ENCODE results near the gene FBRS.

Gene FBRS

DNA sequence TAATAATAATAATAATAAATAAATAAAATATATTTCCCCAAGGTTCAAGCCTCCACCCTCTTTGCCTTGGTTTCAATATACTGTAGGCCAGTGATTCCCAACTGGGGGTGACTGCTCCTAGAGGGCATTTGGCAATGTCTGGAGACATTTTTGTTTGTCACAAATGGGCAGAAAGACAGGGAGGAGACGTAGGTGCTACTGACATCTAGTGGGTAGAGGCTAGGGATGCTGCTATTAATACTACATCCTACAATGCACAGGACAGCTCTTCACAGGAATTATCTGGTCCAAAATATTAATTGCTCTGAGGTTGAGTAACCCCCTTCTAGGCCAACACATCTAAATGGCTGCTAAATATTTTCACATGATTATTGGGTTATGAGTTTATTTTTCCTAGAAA is 20.3 kb upstream of the FBRS start:
- H3K27ac ChIP-seq = no peak overlapping the region
- H3K4me3 ChIP-seq = no peak overlapping the region

DNA sequence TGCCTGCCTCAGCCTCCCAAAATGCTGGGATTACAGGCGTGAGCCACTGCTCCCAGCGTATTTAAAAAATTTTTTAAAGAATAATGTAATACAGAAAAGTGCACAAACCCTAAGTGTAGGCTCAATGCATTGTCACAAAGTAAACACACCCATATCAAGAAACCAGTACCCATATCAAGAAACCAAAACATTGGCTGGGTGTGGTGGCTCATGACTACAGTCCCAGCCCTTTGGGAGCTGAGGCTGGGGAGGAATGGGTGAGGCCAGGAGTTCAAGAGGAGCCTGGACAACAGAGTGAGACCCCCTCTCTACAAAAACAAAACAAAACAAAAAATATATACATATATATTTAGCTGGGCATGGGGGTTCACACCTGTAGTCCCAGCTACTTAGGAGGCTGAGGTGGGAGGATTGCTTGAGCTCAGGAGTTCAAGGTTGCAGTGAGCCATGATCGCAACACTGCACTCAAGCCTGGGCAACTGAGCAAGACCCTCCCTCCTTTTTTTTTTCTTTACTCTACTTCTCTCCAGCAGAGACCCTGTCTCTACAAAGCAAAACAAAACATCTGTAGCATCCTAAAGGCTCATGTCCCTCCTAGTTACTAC is 16.8 kb upstream of the FBRS start:
- H3K4me3 ChIP-seq = no peak overlapping the region

DNA sequence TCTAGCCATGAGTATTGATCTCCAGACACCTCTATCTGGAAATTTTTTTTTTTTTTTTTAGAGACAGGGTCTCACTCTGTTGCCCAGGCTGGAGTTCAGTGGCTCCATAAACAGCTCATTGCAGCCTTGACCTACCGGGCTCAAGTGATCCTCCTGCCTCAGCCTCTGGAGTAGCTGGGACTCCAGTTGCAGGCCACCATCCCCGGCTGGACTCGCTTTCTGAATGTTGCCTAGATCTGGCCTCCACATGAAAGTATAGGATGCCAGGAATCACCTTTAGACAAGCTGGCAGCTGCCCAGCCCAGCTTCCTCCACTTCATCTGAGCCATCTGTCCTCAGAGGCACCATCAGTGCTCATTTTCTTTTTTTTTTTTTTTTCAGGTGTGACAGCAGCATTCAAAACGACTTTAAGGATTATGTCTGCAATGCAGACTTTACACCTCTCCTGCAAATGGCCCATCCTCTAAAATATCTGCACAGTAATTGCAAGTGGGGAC is 13.8 kb upstream of the FBRS start:
- Histone ChIP-seq H3K27ac (no peak overlapping the region), H3K4me3 (no peak overlapping the region)

More for the DNA sequence above, 16.8 kb upstream of the FBRS start:
- no peak overlapping the region for H3K27ac ChIP-seq

DNA sequence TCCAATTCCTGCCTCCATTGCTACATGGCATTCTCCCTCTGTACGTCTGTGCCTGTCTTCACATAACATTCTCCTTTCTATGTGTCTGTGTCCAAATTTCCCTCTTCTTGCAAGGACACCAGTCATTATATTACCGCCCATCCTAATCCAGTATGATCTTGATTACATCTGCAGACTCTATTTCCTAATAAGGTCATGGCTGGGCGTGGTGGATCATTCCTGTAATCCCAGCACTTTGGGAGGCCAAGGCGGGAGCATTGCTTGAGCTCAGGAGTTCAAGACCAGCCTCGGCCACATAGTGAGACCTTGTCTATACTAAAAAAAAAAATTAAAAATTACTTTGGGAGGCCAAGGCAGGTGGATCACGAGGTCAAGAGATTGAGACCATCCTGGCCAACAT is 12.5 kb upstream of the FBRS start:
- Histone ChIP-seq H3K4me3 (no peak overlapping the region), H3K27ac (no peak overlapping the region)

DNA sequence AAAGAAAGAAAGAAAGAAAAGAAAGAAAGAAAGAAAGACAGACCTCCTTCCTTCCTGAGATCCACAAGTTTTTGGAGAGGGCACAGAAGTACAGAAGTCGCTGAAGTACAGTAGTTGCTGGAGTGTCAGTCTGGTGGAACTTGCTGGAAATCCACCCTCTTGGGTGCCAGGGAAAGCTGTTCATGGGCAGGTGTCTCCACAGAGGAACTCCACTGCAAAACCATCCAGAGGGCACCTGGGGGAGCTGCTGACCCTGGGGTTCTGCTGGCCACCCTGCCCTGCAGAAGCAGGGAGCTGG is 11.0 kb upstream of the FBRS start:
- Histone ChIP-seq H3K4me3 (no peak overlapping the region), H3K27ac (no peak overlapping the region)

DNA sequence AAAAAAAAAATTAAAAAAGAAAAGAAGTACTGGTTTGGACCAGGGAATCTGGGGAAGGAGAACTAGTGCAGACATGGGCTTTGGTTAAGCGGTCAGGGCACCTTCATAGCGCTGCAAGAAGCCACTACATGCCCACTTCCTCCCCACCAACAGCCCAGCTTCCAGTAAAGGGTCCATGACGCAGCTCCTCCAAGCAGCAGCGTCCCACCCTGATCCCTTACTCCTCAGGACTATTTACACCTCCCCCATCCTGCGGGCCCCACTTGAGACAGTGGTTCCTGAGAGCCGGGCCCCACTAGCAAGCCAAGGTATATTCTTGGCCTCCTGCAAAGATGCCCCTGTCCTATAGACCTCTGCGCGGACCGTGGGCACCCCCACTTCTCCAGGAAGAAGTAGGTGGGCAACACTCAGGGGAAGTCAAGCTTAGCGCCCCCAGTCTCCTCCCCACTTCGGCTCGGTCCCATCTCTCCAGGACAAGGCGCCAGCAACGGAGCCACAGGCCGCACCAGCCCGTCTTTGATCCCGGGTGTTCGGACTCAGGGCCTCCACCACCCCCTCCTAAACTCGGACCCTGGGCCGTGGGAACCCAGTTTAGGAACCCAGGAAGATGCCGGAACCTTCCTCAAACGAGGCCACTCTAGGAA is 8.4 kb upstream of the FBRS start:
- Histone ChIP-seq H3K27ac (peak overlapping the region; percentile 56 to 98 (median 89)), H3K4me3 (peak overlapping the region; percentile 26 to 92 (median 67))

DNA sequence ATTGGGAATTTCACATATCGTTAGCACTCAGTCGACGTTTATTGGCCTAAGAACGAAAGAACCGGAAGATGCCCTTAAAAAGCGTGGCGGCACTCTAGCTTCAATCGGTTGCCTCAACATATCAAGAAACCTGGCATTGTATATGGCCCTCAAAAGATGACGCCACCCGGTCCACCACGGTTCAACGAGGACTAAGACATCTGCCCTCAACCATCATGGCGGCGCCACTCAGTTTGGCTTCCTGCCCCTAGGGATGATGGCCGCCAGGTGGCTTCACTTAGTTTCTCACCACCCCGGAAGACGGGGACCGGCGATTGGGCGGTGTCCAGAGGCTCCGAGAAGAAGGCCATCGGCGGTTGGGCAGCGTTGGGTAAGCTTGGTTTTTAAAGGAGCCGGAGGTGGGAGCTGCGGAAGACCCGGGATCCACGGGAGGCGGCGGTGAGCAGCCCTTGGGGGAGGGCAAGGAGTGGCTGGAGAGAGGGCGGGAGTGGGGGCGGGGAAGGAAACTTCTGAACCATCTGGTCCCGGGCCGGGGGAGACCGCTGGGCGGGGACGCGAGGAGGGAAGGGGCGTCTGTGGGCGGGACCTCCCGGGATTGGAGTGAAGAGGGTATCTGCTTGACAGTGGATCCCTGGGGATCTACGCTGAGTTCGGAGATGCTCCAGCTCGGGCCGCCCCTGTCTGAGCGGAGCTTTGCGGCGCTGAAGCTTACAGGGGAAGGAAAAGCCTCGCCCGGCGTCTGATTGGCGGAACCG is 7.7 kb upstream of the FBRS start, which contains the start of gene PRR14:
TSS of gene PRR14 (plus strand) at position 592 of the 755 bp plus-strand sequence. CDS start 686 bp downstream, outside the sequence.
- H3K4me3 ChIP-seq = peak within 1 kb of the TSS; percentile 62 to 92 (median 78)
- peak within 1 kb of the TSS; percentile 56 to 98 (median 89) for H3K27ac ChIP-seq

DNA sequence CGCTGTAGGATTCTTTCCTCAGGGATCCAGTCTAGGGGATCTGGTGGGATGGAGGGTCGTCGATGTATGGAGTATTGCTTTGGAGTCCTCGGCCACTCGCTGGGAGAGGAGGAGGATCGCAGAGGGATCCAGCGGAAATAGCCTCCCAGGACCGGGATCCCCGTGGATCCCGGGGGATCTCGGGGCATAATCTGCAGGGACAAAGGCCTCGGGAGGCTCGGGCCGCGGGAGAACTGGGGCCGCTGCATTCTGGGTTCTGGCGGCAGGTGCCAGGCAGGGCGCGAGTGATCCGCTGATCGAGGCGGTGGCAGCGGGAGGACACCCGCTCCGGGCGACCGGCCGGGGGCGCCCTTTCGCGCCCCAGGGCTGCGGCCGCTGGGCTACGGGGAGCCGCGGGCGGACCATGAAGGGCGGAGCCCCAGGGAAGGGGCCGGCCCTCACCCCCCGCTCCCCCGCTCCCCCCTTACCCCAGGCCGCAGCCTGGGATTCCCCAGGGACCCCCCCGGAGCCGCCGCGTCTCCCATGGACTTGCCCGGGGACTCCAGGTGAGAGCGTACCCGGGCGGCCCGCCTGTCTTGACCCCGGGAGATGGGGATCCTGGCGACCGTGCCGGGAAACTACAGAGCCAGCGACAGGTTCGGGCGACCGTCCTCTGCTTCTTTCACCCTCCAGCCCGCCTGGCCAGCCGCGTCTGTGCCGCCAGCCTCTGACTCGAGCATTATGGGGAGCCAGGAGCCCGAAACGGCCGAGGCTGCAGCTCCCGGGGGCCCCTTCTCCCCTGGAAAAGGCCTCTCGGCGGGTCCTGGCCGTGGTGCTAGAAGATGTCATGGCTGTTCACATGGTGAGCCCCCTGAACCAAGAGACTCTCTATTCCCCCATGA is 6.9 kb upstream of the FBRS start:
- Histone ChIP-seq H3K4me3 (peak overlapping the region; percentile 62 to 92 (median 78)), H3K27ac (peak overlapping the region; percentile 56 to 98 (median 89))

DNA sequence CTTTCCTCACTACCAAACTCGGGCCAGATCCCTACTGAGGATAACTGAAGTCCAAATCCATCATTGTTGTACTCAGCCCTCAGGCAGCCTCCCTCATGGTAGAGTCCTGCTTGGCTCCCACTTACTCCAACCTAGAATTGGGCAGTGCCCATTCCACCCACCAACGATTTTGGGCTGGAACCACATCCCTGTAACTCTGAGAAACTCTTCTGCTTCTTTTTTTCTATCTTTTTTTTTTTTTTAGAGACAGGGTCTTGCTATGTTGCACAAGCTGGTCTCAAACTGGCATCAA is 6.3 kb upstream of the FBRS start:
- peak overlapping the region in 19 of 21 experiments; percentile 72 to 98 (median 90) for H3K27ac ChIP-seq
- peak overlapping the region; percentile 62 to 92 (median 78) for H3K4me3 ChIP-seq

DNA sequence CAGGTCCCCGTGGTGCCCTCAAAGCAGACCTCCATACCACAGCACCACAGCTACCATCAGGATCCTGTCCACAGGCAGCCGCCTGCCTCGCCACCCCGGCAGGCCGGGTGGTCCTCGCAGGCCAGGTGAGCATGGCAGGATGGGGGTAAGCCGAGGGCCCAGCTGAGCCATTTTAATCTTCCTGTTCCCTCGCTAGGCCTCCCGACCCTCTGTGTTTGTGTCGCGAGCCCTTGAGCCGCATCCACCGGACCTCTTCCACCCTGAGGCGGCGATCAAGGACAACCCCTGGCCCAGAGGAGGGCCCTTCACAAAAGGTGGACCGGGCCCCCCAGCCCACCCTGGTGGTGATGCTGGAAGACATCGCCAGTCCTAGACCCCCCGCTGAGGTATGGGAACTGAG is 5.5 kb upstream of the FBRS start:
- Histone ChIP-seq H3K4me3 (no peak overlapping the region), H3K27ac (peak overlapping the region in 3 of 21 experiments; percentile 8 to 90 (median 14))

DNA sequence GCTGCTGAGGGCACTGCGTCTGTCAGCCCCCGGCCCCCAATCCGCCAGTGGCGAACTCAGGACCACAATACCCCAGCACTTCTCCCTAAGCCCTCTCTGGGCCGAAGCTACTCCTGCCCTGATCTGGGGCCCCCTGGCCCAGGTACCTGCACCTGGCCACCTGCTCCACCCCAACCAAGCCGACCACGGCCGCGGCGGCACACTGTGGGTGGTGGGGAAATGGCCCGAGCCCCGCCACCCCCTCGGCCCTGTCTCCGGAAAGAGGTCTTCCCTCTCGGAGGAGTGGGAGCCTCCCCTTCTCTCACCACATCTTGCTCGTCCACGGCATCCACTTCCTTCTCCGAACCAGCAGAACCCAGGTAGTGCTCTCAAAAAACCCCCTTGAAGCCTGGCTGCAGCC is 3.4 kb upstream of the FBRS start:
- Histone ChIP-seq H3K27ac (no peak overlapping the region), H3K4me3 (no peak overlapping the region)

DNA sequence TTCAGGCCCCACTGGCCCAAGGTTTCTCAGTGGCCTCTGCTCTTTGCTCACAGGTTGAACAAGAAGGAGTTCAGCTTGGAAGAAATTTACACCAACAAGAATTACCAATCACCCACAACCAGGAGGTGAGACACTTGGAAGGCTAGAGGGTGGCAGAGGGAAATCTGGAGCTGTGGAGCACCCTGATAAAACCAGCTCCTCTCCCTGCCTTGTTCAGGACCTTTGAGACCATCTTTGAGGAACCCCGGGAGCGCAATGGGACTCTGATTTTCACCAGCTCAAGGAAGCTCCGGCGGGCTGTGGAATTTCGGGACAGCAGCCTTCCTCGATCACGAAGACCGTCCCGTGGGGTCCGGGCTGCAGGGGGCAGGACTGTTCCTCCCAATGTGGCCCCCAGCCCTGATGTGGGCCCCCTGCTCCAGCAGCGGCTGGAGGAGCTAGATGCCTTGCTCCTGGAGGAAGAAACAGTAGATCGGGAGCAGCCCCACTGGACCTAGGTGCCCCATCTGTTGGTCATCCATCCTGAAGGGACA is 2.4 kb upstream of the FBRS start:
- Histone ChIP-seq H3K4me3 (no peak overlapping the region), H3K27ac (no peak overlapping the region)

DNA sequence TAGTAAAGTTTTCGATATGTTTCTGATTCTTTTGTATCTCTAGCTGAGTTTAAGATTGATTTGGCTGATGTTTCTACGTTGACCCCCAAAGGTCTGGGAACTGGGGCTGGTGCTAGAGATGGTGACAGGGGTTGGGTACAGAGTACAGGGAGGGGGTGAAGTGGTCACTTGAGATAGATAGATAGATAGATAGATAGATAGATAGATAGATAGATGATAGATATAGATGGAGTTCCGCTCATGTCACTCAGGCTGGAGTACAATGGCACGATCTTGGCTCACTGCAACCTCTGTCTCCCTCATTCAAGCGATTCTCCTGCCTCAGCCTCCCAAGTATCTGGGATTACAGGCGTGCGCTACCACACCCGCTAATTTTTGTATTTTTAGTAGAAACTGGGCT is 1.8 kb upstream of the FBRS start:
- Histone ChIP-seq H3K27ac (peak overlapping the region in 14 of 21 experiments; percentile 70 to 100 (median 96)), H3K4me3 (no peak overlapping the region)

DNA sequence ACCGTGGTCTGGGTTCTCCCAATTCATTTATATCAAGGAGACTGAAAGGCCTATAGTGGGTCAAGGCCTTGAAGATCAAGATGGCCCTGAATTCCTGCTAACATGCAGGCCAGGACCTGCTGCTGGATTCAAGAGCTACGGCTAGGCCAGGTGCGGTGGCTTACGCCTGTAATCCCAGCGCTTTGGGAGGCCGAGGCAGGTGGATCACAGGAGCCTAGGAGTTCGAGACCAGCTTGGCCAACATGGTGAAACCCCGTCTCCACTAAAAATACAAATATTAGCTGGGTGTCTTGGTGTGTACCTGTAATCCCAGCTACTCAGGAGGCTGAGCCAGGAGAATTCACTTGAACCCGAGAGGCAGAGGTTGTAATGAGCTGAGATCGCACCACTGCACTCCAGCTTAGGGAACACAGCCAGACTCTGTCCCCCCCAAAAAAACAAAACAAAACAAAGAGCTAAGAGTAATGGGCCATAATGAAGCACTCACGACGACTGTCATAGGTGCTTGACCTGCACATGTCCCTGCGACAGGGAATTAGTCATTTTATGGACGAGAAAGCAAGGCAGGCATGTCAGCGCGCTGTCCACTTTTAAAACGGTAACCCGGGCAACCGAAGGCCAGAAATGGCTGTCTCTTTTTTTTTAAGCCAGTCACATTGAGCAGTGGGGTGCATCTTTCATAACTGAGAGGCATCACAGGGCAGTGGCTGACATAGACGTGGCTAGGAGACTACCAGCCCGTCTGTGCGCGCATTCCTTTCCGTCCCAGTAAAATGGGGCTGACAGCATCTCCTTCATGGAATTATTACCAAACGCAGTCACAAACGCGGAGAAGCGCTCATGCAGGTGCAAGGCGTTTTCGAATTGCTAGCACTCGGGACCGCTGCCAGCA is 1.0 kb upstream of the FBRS start:
- Histone ChIP-seq H3K4me3 (peak overlapping the region; percentile 17 to 96 (median 34)), H3K27ac (peak overlapping the region in 20 of 21 experiments; percentile 59 to 100 (median 85))

DNA sequence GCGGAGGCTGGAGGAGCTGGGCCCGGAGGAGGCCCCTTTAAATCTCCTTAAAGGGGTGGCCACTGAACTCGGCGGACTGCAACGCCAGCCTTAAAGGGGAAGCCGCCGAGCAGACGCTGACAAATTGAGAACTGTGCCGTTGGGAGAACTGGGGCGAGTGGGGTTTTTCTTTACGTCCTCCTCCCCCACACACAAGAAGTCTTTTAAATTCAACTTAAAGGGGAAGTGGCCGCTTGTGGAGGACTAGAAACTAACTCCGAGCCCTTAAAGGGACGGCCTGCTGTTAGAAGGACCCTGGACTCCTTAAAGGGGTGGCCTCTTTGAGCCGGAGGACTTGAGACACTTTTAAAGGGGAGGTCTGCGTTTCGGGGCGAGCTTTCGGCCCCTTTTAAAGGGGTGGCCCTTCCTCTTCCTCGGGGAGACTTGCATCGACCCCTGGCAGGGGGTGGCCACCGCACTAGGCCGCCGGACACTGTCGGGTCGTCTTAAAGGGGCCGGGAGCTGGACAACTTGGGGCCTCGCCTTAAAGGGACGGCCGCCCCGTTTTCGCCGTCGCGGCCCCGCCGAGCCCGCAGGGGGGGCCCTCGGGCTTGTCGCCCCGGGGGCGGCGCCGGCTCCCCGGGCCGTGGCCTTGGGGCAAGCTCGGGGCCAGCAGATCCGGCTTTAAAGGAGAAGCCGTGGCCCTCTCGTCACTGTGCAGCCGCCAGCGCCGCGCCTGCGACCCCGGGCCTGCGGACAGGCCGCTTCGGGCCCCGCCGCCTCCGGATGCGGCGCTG is 688 bp downstream of the FBRS start:
- Histone ChIP-seq H3K4me3 (peak overlapping the region; percentile 56 to 96 (median 85)), H3K27ac (peak overlapping the region; percentile 93 to 100 (median 99))

DNA sequence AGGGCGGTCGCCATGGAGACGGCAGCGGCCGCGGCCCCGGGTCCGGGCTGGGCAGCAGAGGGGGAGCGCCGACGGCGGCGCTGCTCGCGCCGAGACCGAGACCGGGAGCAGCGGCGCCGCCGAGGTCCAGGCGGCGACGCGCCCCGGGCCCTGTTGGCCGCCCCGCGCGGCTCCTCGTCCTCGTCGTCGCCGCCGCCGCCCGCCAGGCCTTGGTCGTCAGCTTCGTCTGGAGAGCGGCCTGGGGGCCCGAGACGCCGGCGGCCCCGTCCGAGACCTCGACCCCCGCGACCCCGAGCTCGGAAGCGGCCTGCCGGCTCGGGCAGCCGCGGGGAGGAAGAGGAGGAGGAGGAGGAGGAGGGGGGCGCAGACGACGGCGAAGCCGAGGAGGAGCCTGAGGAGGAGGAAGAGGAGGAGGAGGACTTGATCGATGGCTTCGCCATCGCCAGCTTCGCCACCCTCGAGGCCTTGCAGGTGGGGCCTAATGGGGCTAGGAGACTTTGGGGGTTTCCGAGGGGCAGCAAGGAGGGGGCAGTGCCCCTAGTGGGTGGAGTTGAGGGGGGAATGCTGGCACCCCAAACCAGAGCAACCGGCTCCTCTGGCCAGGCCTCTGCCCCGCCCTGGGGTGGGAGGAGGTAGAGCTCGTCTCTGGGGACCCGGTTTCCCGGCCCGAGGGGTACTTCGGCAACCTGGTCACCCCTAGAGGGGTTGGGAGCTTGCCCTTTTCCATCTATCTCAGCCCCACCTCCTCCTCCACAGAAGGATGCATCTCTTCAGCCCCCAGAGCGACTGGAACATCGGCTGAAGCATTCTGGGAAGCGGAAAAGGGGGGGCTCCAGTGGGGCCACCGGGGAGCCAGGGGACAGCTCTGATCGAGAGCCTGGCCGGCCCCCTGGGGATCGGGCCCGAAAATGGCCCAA is 1.5 kb downstream of the FBRS start:
- peak overlapping the region; percentile 93 to 100 (median 99) for H3K27ac ChIP-seq
- H3K4me3 ChIP-seq = peak overlapping the region; percentile 56 to 96 (median 85)

Data from skin epidermis (tissue), 12 donors.